ENCODE data around the gene EML6. TPM values are rescaled to one million over a fixed set of nuclear protein-coding genes. Genes with fewer than 3 reads are reported as not detected.

Gene EML6
- total and polyA plus RNA-seq, 2 of the 8 experiments (the other 6 are each of a cell fraction or from before 2014, with no cell fraction given): 1.2 to 1.6 TPM

- Histone ChIP-seq H3K4me3 (ENCODE audit: extremely low read depth in 1 of 4, insufficient read depth in 2 of 4, low read depth in 3 of 4, low read length in 4 of 4) (no peak overlapping the region), H3K18ac (ENCODE audit: extremely low read depth, low read length) (no peak overlapping the region), H2AFZ (ENCODE audit: low read length) (no peak overlapping the region), H3K56ac (replicated peaks; ENCODE audit: insufficient read length, low read depth, low read length) (no peak overlapping the region), H3K4me1 (replicated peaks in 1 of 4; ENCODE audit: control insufficient read depth in 3 of 4, insufficient read depth in 4 of 4, low read length in 3 of 4) (no peaks in the 10 kb centered on the region), H3K36me3 (ENCODE audit: control insufficient read depth in 2 of 4, insufficient read depth in 4 of 4, low read length in 3 of 4) (no peaks in the 10 kb centered on the region), H4K20me1 (replicated peaks in 1 of 2; ENCODE audit: control insufficient read depth in 1 of 2, insufficient read depth in 2 of 2, low read length in 2 of 2) (no peaks in the 10 kb centered on the region), H3K4ac (replicated peaks; ENCODE audit: insufficient read length, low read depth, low read length) (no peak overlapping the region), H2BK12ac (ENCODE audit: low read depth, low read length) (no peak overlapping the region), H4K5ac (ENCODE audit: insufficient read length, low read depth, low read length) (no peak overlapping the region), H4K8ac (ENCODE audit: extremely low read depth, insufficient read depth, low read length) (no peak overlapping the region), H2BK5ac (ENCODE audit: low read depth, low read length) (no peak overlapping the region), H3K23ac (ENCODE audit: insufficient read length) (no peak overlapping the region), H3K9me3 (ENCODE audit: insufficient read depth in 2 of 2, low read depth in 1 of 2, low read length in 1 of 2) (no peaks in the 10 kb centered on the region; a peak in 1 of 4 replicates), H3K79me2 (ENCODE audit: control insufficient read depth in 1 of 2, insufficient read depth in 2 of 2, low read length in 2 of 2) (no peaks in the 10 kb centered on the region), H3K23me2 (ENCODE audit: low read depth, low read length) (no peaks in the 10 kb centered on the region), H3K79me1 (ENCODE audit: low read depth, low read length) (no peaks in the 10 kb centered on the region), H2BK120ac (replicated peaks; ENCODE audit: low read depth, low read length) (no peak overlapping the region), H3K9ac (replicated peaks in 1 of 4; ENCODE audit: extremely low read depth in 1 of 4, low read depth in 3 of 4, low read length in 3 of 4) (no peak overlapping the region), H3K14ac (ENCODE audit: insufficient read length) (no peak overlapping the region), H2BK20ac (ENCODE audit: low read length) (no peak overlapping the region), H3K27me3 (replicated peaks in 1 of 4; ENCODE audit: control insufficient read depth in 3 of 4, extremely low read depth in 1 of 4, insufficient read depth in 3 of 4, low read length in 3 of 4) (no peaks in the 10 kb centered on the region), H2AK5ac (ENCODE audit: low read depth, low read length) (no peak overlapping the region), H4K91ac (replicated peaks; ENCODE audit: insufficient read length, low read length) (no peak overlapping the region), H3K27ac (ENCODE audit: low read depth, low read length) (no peak overlapping the region), H3K4me2 (ENCODE audit: insufficient read depth in 1 of 2, low read depth in 2 of 2, low read length in 2 of 2) (no peak overlapping the region), H2BK15ac (ENCODE audit: low read length) (no peak overlapping the region)
- ChIA-PET CTCF (ENCODE audit: partially characterized antibody) (interaction anchor here (1.0 to 3.3 kb wide), 8 partner anchors 8 to 404 kb away, joined by 3 to 27 read pairs (median 4); no protein-coding TSS in a partner anchor), POLR2A (ENCODE audit: partially characterized antibody) (no interaction called here)
- FAIRE-seq (no peak), DNase-seq (ENCODE audit: low read depth in 1 of 2, low spot score in 2 of 2) (no peak)
- 85% methylated on average over 10 of the region's 10 CpGs; no CpG with 5 or more reads in 1 of the 2 experiments for WGBS, 2 experiments (ENCODE audit: extremely low coverage in 1 of 2, insufficient coverage in 1 of 2, insufficient read length in 1 of 2, insufficient replicate concordance in 2 of 2, low coverage in 1 of 2, low lambda C conversion rate in 2 of 2, missing lambda C conversion rate in 1 of 2)
- TF ChIP-seq CHD1 (IDR thresholded peaks at IDR 0.05; ENCODE audit: low read depth, low read length) (no peak), CBX5 (IDR thresholded peaks at IDR 0.05; ENCODE audit: low read depth, low read length) (no peak), KDM5A (IDR thresholded peaks at IDR 0.05; ENCODE audit: low read length) (no peak), BRCA1 (IDR thresholded peaks at IDR 0.05; ENCODE audit: low read depth, low read length) (no peak), USF2 (IDR thresholded peaks at IDR 0.05; ENCODE audit: low read length) (no peak)
These were observed 47.9 kb downstream of the EML6 start for GRCh38 chr2:54771166-54771885.
